OCI-LY7 (cell line): ENCODE results near the gene MDFIC. TPM values are rescaled to one million over a fixed set of nuclear protein-coding genes. Genes with fewer than 3 reads are reported as not detected.

ENCODE experiments used
- BruUV-seq: library from RNA; stranded (reverse); fragments of 400-500 nt; replicated peaks from 2 replicates; lab custom pipeline; 2021; lab: Mats Ljungman, UMichigan
- CTCF ChIA-PET: fragments of 300-600 bp; sonication (Branson Sonifier 250); formaldehyde crosslinking; loops from one replicate; lab custom pipeline; 2022; ENCODE audit warnings: antibody characterized with exemption; ENCODE audit not compliant: unreplicated experiment; lab: Charles Lee
- POLR2A ChIA-PET: fragments of 300-600 bp; sonication (Branson Sonifier 250); formaldehyde crosslinking; loops from one replicate; lab custom pipeline; 2022; ENCODE audit warnings: antibody characterized with exemption; lab: Charles Lee
- DNase-seq: peaks from one replicate; pipeline ENCODE4 v3.0.0-alpha.2; 2015; ENCODE audit warnings: low spot score
- H2AFZ ChIP-seq: fragments of 200-600 bp; sonication (generic), shearing (Covaris generic); 2 replicates; pipeline ENCODE4 v1.6.1; 2014; ENCODE audit warnings: mild to moderate bottlenecking, antibody characterized with exemption, low read length, moderate library complexity
- H3K27ac ChIP-seq: fragments of 200-600 bp; sonication (generic); 2 replicates; pipeline ENCODE4 v1.5.1; 2014; ENCODE audit warnings: mixed run types, low read depth, mild to moderate bottlenecking, moderate library complexity, low read length, inconsistent platforms; ENCODE audit not compliant: poor library complexity, severe bottlenecking
- H3K36me3 ChIP-seq: fragments of 200-600 bp; sonication (generic); 2 replicates; pipeline ENCODE4 v1.6.1; 2014; ENCODE audit warnings: mild to moderate bottlenecking, antibody characterized with exemption, low read length, moderate library complexity, mixed read lengths; ENCODE audit not compliant: insufficient read depth
- H3K4me1 ChIP-seq: fragments of 200-600 bp; sonication (generic); 2 replicates; pipeline ENCODE4 v1.5.1; 2014; ENCODE audit warnings: mild to moderate bottlenecking, low read length; ENCODE audit not compliant: insufficient read depth, poor library complexity, severe bottlenecking
- H3K4me2 ChIP-seq: fragments of 200-600 bp; sonication (generic); 2 replicates; pipeline ENCODE4 v1.6.1; 2014; ENCODE audit warnings: mild to moderate bottlenecking, low read length
- H3K4me3 ChIP-seq: fragments of 200-600 bp; sonication (generic); 2 replicates; pipeline ENCODE4 v1.5.1; 2014; ENCODE audit warnings: mild to moderate bottlenecking, low read depth, low read length; ENCODE audit not compliant: poor library complexity, severe bottlenecking
- H3K79me2 ChIP-seq: fragments of 200-600 bp; sonication (generic); 2 replicates; pipeline ENCODE4 v1.6.1; 2016; ENCODE audit warnings: low read depth, mild to moderate bottlenecking, low read length, moderate library complexity, mixed read lengths; ENCODE audit not compliant: insufficient read depth
- H3K9me2 ChIP-seq: fragments of 200-600 bp; sonication (generic); 2 replicates; pipeline ENCODE4 v1.6.1; 2016; ENCODE audit warnings: mild to moderate bottlenecking, low read length, mixed read lengths; ENCODE audit not compliant: insufficient read depth
- H3K9me3 ChIP-seq: fragments of 200-600 bp; sonication (generic); 2 replicates; pipeline ENCODE4 v1.6.1; 2014; ENCODE audit warnings: mild to moderate bottlenecking, mixed run types, low read length, mixed read lengths
- H4K20me1 ChIP-seq: fragments of 200-600 bp; sonication (generic); 2 replicates; pipeline ENCODE4 v1.6.1; 2014; ENCODE audit warnings: mild to moderate bottlenecking, antibody characterized with exemption, low read length, moderate library complexity, mixed read lengths; ENCODE audit not compliant: insufficient read depth
- CTCF ChIP-seq: fragments of 200-600 bp; sonication (generic); conservative IDR thresholded peaks from 2 replicates; pipeline ENCODE4 v1.5.1; 2014; ENCODE audit warnings: mild to moderate bottlenecking, antibody characterized with exemption, low read length, moderate library complexity, mixed read lengths
- EZH2phosphoT487 ChIP-seq: fragments of 200-600 bp; sonication (generic); IDR thresholded peaks from 2 replicates; pipeline ENCODE4 v1.6.1; 2018; ENCODE audit warnings: low read depth, borderline replicate concordance, mild to moderate bottlenecking, mixed run types, antibody characterized with exemption, low read length, moderate library complexity, mixed read lengths
- intact Hi-C: fragments of 100-400 bp; cut with micrococcal nuclease; formaldehyde crosslinking; loops from one replicate; pipeline ENCODE4 v1.10.0; 2022; ENCODE audit not compliant: unreplicated experiment
- total RNA-seq, 2 experiments: library from RNA; depleted of rRNA in 1 of 2; stranded (reverse); fragments of >200 nt in 1 of 2; shearing (Covaris generic) in 1 of 2; gene quantifications; 2 replicates each; pipeline ENCODE4 v1.2.3, GENCODE V29; 2014 to 2022

Gene MDFIC
- total RNA-seq, 2 experiments from 2014 or later: not detected

GRCh38 chr7:115047958-115048720 is 126.2 kb downstream of the MDFIC start:
- ChIA-PET POLR2A (interaction anchor here (0.6 to 1.0 kb wide), 2 partner anchors 13 to 1549 kb away, joined by 3 to 5 read pairs; no protein-coding TSS in a partner anchor), CTCF (no interaction called here)
- no peak overlapping the region for H3K4me3 ChIP-seq
- H2AFZ ChIP-seq: no peak overlapping the region
- no TSS peak for BruUV-seq
- no peaks in the 10 kb centered on the region for H3K9me2 ChIP-seq
- intact Hi-C loops: no loop called here
- TF ChIP-seq EZH2phosphoT487: no peak
- TF ChIP-seq CTCF: no peak
- no peak overlapping the region for H3K4me2 ChIP-seq
- H3K79me2 ChIP-seq: no peaks in the 10 kb centered on the region
- no peaks in the 10 kb centered on the region for H3K36me3 ChIP-seq
- no peaks in the 10 kb centered on the region for H3K9me3 ChIP-seq
- no peaks in the 10 kb centered on the region for H3K4me1 ChIP-seq
- no peaks in the 10 kb centered on the region for H4K20me1 ChIP-seq
- no peak for DNase-seq
- H3K27ac ChIP-seq: no peak overlapping the region

- H3K9me3 ChIP-seq: no peaks in the 10 kb centered on the region
- no peak overlapping the region for H3K4me3 ChIP-seq
- POLR2A ChIA-PET: interaction anchor here (0.7 kb wide), 1 partner anchor 54 kb away, joined by 3 read pairs; no protein-coding TSS in a partner anchor
- H3K36me3 ChIP-seq: no peaks in the 10 kb centered on the region
- intact Hi-C loops: no loop called here
- H3K4me2 ChIP-seq: no peak overlapping the region
- no peak overlapping the region for H2AFZ ChIP-seq
- no peaks in the 10 kb centered on the region for H3K9me2 ChIP-seq
- no peak overlapping the region for H3K27ac ChIP-seq
- BruUV-seq: no TSS peak
- no peaks in the 10 kb centered on the region for H4K20me1 ChIP-seq
- DNase-seq: no peak
- CTCF ChIA-PET: no interaction called here
- no peaks in the 10 kb centered on the region for H3K4me1 ChIP-seq
- no peak for TF ChIP-seq EZH2phosphoT487
- no peak for TF ChIP-seq CTCF
- H3K79me2 ChIP-seq: no peaks in the 10 kb centered on the region
Measured at GRCh38 chr7:115052706-115053105, 130.8 kb downstream of the MDFIC start.

GRCh38 chr7:115054478-115055065 is 132.7 kb downstream of the MDFIC start:
- Histone ChIP-seq H3K4me3 (no peak overlapping the region), H3K36me3 (no peaks in the 10 kb centered on the region), H3K4me2 (no peak overlapping the region), H2AFZ (no peak overlapping the region), H3K4me1 (no peaks in the 10 kb centered on the region), H3K9me3 (no peaks in the 10 kb centered on the region), H3K9me2 (no peaks in the 10 kb centered on the region), H3K79me2 (no peaks in the 10 kb centered on the region), H3K27ac (no peak overlapping the region), H4K20me1 (no peaks in the 10 kb centered on the region)
- CTCF ChIA-PET: no interaction called here
- intact Hi-C loops: no loop called here
- POLR2A ChIA-PET: no interaction called here
- TF ChIP-seq EZH2phosphoT487 (no peak), CTCF (no peak)
- no peak for DNase-seq
- no TSS peak for BruUV-seq
